GM18507 (cell line): ENCODE data around the gene ZNF586.
"Not testable (repeated sequence)": the region's sequence is repeated elsewhere in the genome, so short reads cannot be mapped to it uniquely, and the experiment has no call there.

Experiments
- DNase-seq: peaks from one replicate; pipeline ENCODE4 v3.0.0; 2011; ENCODE audit warnings: low read depth; ENCODE audit not compliant: insufficient read length; ENCODE audit errors: extremely low spot score
- FAIRE-seq: peaks from 2 replicates; lab custom pipeline; 2011; peaks lifted over from hg19 to GRCh38; lab: Jason Lieb, UNC

Gene ZNF586

DNA sequence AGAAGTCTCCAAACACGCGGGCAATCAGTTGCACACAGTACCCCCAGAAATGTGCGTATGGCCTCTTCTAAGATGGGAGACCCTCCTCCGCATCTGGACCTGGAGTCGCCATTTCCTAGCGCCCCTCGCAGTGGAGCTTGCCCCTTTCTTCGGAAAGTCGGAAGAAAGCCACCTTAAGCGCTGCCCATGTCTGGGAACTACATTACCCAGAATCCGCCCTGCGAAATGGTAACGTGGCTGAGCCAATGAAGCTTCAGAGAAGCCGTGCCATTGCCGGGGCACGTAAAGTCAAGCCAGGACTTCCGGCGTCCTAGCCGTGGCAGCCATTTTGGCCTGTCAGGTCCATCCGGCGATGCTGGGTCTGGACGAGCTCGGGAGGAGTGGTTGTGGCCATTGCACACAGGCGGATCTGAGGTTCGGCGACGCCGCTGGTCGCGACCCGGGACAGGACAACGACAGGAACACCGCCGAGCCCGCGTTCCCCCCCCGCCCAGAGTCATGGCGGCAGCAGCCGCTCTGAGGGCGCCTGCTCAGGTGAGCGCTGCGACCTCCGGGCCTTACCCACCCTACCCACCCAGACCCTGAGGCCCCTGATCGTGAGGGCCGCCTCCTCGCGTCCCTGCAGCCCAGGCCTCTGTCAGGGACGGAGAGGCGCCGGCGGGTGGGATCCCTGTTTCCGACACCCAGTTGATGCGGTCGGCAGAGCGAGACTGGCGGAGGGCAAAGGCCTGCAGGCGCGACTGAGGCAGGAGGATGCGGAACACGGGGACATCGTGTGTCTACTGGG lies at the start of gene ZNF586:
Gene ZNF586 (plus strand): TSS at position 332 of the 787 bp plus-strand sequence. CDS start 167 bp downstream, at position 499.
- DNase-seq (peak; percentile 91), FAIRE-seq (peak; percentile 98)

DNA sequence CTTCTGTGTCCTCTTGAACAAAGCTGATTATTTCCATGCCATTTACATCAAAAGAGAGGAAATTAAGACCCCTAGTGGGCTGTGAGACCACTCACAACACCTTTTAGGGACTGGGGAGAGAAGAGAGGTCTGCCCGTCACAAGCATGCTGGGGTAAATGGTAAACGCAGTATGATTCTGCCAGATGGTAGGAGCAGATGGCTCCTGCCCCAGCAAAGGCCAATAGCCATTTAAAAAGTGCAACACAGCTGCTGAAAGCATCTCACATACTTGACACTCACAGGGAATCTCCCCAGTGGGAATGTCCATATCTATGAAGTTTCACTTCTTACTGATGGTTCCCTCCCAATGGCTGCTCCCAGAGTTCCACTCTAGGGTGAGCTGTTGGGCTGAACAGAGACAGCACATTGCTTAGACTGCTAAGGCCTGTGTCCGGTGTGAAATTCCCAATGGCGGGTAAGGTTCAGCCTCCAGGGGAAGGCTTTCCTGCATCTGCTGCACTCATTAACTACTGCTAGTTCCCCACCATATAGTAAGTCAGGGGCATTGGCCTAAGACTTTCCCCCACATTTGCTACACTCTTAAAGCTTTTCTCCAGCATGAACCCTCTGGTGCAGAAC lies 49.5 kb upstream of the ZNF586 start:
- FAIRE-seq = no peak
- no peak for DNase-seq

DNA sequence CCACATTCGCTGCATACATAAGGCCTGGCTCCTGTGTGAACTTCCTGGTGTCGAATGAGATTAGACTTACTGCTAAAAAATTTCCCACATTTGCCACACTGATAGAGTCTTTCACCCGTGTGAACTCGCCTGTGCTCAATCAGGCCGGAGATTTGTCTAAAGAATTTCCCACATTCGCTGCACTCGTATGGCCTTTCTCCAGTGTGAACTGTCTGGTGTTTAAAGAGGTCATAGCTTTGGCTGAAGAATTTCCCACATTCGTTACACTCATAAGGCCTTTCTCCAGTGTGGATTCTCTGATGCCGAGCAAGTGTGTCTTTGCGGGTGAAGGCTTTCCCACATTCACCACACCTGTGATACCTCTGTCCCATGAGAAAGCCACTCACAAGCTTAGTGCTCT lies 48.6 kb upstream of the ZNF586 start:
- no peak for FAIRE-seq
- no peak for DNase-seq

- not testable (repeated sequence) for DNase-seq, FAIRE-seq
Measured at GRCh38 chr19:57738320-57738719, 31.2 kb upstream of the ZNF586 start.

DNA sequence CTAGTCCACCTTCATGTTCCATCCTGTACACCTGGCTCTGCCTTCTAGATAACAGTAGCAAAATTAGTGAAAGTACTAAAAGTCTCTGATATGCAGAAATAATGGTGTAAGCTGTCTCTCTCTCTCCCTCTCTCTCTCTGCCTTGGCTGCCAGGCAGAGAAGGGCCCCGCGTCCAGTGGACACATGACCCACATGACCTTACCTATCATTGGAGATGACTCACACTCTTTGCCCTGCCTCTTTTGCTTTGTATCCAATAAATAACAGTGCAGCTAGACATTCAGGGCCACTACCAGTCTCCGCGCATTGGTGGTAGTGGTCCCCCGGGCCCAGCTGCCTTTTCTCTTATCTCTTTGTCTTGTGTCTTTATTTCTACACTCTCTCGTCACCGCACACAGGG lies 30.7 kb upstream of the ZNF586 start:
- DNase-seq, FAIRE-seq: not testable (repeated sequence)

DNA sequence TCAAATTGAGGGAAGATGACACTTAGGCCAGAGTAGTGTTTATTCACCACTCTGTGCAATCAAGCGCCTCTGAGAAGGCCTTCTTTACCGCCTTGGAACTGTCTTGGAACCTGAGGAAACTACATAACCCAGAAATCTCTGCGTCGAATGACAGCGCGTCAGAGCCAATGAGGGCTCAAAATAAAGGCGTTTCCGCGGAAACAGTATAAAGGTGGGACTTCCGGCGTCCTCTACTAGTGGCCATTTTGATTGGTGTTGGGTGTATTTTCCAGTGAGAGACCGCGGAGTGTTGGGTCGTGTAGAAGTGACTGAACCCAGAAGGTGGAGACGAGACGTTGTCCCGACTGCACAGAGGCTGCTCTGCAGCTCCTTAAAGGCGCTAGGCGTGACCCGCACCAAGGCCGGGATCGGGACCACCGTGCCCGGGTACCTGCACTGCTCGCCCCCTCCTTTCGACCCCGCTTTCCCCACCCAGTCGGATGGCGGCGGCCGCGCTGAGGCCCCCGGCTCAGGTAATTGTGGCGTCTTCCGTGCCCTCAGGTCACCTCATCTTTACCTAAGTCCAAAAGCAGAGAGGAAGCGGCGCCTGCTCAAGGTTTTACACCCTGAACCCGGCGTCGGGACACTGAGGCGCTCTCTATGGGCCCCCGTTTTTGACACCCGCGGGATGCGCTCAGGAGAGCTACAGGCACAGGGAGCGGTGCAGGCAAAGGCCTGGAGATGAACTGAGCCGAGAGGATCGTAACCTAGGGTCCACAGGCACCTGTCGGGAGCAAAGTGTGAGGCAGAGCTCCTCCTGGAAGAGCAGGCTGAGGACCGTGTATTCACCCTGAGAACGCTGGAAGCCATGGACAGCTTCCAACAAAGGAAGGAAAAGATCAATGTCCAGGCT lies 22.6 kb upstream of the ZNF586 start, which contains the start of gene ZNF776:
Gene ZNF776 (plus strand): TSS at position 236 of the 892 bp plus-strand sequence. CDS start 244 bp downstream, at position 480.
- FAIRE-seq = peak; percentile 97

GRCh38 chr19:57747472-57747807 lies 22.0 kb upstream of the ZNF586 start:
- DNase-seq = no peak
- peak; percentile 15 for FAIRE-seq

More for the DNA sequence above, 22.6 kb upstream of the ZNF586 start, which contains the start of gene ZNF776:
- peak; percentile 71 for DNase-seq

DNA sequence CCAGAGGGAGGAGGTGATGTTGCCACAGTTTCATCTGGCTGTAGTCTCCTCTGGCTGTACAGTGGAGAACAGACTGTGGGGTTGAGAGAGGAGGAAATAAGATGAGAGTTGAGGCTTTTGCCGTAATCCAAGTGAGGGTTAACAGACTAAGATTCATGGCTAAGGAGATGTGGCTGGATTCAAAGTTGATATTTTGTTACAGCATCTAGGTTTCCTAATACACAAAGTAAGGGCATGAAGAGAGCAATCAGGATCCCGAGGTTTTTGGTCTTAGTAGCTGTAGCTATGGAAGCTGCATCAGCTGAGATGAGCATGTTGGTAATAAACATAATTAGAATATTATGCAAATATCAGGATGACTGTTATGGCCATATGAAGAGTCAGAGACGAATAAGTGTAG lies 21.4 kb upstream of the ZNF586 start:
- FAIRE-seq = no peak
- no peak for DNase-seq

GRCh38 chr19:57754091-57754673 lies 15.3 kb upstream of the ZNF586 start:
- FAIRE-seq = no peak
- DNase-seq = no peak

DNA sequence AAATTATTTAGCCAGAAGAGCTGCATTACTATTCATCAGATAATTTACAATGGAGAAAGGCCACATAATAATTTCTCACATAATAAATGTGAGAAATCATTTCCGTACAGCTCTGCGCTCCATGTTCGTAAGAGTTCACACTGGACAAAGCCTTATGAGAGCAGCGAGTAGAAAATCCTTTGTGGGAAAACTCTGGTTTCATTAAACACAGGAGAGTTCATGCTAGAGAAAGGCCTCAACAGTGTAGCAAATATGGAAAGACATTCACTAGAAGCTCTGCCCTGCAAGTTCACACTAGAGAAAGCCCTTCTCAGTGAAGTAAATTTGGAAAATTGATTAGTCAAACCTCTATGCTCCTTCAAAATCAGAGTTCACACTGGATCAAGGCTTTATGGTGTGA lies 14.4 kb upstream of the ZNF586 start:
- DNase-seq (no peak), FAIRE-seq (no peak)

DNA sequence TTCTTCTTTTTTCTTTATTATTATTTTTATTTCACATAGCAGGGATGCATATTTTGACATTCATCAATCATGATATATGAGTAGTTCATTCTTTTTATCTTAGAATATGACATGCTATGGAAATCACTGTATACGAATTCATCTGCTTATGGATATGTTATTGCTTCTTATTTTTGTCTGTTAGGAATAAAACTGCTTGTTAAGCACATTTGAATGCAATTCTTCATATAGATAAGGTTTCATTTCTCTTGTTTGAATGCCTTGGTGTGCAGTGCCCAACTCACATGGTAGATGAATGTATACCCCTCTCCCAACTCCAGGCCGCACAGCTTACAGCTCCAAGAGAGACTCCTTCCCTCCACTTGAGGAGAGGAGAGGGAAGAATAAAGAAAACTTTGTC lies 11.5 kb upstream of the ZNF586 start:
- no peak for DNase-seq
- no peak for FAIRE-seq

DNA sequence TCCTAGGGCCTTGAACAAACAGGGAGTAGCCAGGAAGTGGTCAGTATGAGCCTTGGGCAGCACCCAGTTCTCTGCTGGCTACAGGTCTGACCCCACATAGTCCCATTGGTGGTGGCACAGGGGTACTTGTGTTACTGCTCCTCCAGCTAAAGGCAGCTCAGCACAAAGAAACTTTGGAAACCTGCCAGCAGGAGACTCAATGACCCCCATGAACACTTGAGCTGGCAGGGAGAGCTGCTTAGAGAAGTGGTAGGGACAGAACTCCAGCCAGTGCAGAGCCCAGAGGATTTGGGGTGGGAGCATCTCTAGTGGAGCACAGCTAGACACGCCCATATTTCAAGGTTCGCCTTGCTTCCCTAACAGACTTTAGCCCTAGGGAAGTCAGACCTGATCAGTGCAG lies 10.4 kb upstream of the ZNF586 start:
- DNase-seq (no peak), FAIRE-seq (no peak)

DNA sequence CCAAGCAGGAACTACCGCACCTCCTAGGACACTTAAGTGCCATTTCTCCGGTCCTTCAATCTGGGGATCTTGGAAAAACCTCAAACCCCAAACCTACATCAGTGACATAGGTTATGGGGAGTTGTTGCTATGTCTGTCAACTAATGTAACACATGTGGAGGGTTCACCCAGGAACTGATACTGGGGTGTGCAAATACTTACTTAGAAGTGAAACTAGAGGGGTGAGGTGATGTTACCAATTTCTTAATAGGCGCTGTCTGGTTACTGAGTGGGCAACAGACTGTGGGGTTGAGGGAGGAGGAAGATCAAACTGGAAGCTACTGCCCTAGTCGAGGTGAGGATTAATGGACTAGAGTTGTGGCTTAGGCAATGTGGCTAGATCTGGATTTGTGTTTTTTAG lies 1.9 kb downstream of the ZNF586 start:
- no peak for DNase-seq
- no peak for FAIRE-seq

GRCh38 chr19:57773488-57773887 lies 4.0 kb downstream of the ZNF586 start:
- no peak for DNase-seq
- no peak for FAIRE-seq

GRCh38 chr19:57776764-57777296 lies 7.4 kb downstream of the ZNF586 start:
- FAIRE-seq = no peak
- no peak for DNase-seq

DNA sequence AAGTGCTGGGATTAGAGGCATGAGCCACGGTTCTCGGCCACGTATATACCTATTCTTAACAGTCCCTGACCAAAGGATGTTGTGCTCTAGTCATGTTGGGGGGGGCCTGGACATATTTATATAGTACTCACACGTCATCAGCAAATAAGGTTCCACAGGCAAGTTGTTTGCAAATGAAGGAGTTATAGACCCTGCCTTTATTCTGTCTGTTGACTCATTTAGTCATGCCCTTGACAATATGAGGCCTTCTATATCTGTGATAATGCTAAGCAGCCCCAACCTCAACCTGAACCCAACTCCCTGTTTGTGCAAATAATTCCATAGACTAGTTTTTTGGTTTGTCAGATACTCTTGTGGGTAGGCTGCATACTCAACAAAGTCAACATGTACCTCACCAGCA lies 8.9 kb downstream of the ZNF586 start:
- FAIRE-seq = no peak

DNA sequence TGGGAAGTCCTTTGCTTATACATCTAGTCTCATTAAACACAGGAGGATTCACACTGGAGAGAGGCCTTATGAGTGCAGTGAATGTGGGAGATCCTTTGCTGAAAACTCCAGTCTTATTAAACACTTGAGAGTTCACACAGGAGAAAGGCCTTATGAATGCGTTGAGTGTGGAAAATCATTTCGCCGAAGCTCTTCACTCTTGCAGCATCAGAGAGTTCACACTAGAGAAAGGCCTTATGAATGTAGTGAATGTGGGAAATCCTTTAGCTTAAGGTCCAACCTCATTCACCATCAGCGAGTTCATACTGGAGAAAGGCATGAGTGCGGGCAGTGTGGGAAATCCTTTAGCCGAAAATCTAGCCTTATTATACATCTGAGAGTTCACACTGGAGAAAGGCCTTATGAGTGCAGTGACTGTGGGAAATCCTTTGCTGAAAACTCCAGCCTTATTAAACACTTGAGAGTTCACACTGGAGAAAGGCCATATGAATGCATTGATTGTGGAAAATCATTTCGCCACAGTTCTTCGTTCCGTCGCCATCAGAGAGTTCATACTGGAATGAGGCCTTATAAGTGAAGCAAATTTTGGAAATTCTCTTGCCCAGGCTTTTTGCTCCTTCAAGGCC lies 9.9 kb downstream of the ZNF586 start:
- FAIRE-seq (no peak), DNase-seq (no peak)

More for the DNA sequence above, 8.9 kb downstream of the ZNF586 start:
- no peak for DNase-seq

- FAIRE-seq = no peak
- no peak for DNase-seq
Measured at GRCh38 chr19:57786286-57786685, 16.8 kb downstream of the ZNF586 start.

GRCh38 chr19:57786906-57787305 lies 17.4 kb downstream of the ZNF586 start:
- FAIRE-seq (no peak), DNase-seq (no peak)
